ENCODE measurements around the gene TES. TPM values are rescaled to one million over a fixed set of nuclear protein-coding genes. Genes with fewer than 3 reads are reported as not detected.

TES gene
- total RNA-seq = 10 to 100 TPM; 20.0 to 34.6 TPM

GRCh38 chr7:116210345-116211005 lies at the start of gene TES:
TES (plus strand) TSS chr7:116210539; CDS start chr7:116210708, 169 bp downstream.

Other genes with a start within 250 kb of the TES start
- under 1 TPM in 1 of 2 donors, not detected in 1; under 0.01 TPM for gene TFEC, start 179.8 kb upstream of the TES start, total RNA-seq

Data from melanocyte of skin (primary cell).